ENCODE results near the gene LDLRAD4.
"Not testable (repeated sequence)": the region's sequence is repeated elsewhere in the genome, so short reads cannot be mapped to it uniquely, and the experiment has no call there.

Gene LDLRAD4

DNA sequence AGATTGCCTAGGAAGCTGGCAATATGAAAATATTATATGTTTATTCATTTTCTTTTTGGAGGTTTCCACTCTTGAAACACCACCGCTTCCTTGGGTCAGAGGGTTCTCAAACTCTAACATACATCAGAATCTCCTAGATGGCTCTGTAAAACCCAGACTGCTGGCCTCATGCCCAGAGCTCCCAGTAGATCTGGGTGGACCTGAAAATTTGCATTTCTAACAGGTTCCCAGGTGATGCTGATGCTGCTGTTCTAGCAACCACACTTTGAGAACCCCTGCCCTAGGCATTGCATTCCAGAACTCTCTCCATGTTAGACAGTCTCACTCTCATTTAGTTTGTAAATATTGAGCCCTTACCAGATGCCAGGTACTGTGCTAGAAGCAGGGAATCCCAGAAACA lies 368.4 kb downstream of the LDLRAD4 start:
- no peak for DNase-seq (ENCODE audit: low read depth in 2 of 2)

DNA sequence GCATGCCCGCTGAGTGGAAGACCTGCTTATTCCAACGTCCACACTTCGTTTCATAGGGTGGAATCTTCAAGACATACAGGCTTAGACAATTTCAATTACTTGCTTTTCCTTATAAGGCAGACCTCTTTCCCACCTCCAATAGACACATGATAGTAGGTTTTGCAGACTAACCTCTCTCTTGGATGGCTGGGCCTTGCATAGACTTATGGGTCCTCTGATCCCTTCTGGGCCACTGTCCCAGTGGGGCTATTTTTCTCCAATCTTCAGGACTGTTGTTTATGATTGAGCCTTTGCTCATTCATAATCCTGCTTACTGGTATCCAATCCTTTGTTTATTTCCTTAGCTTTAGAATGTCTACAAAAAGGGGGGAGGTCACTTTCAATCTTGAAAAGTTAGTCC lies 368.9 kb downstream of the LDLRAD4 start:
- no peak for DNase-seq (ENCODE audit: low read depth in 2 of 2)

DNA sequence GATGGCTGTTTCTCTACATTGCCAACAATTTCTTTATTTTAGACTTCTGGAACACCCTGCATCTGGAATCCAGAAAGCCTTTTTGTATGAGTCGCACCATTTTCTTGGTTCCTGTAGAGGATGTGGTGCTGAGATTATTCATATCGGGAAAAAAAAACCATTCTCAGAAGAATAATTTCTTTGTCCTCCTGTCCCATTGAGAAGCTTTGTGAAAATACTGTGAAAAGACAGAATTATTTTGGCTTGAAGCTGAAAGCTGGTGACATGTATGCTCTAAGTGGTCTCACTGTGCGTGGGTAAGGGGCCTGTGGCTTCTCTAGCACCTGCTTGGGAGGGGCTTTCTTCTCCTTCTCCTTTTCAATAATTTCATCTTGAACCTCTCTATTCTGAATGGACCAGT lies 369.4 kb downstream of the LDLRAD4 start:
- no peak for DNase-seq (ENCODE audit: low read depth in 2 of 2)

DNA sequence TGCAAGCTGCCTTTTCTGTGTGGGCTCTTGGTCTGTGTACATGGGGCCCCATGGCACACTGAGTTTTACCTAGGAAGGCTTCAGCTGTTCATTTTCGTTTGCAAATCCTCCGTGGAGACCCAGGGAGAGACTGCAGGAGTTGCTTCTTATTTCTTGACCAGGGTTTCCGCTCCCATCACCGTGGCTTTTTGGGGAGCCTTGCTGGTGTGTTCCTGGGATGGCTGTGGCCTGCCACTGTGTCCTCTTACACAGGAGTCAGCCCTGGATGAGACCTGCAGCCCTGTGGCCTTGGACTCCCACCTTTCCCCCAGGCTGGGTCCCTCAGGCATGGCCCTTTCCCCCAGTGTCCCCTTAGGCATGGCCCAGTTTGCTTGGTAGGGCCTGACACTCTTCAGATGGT lies 370.8 kb downstream of the LDLRAD4 start:
- DNase-seq (ENCODE audit: low read depth in 2 of 2), result no peak

DNA sequence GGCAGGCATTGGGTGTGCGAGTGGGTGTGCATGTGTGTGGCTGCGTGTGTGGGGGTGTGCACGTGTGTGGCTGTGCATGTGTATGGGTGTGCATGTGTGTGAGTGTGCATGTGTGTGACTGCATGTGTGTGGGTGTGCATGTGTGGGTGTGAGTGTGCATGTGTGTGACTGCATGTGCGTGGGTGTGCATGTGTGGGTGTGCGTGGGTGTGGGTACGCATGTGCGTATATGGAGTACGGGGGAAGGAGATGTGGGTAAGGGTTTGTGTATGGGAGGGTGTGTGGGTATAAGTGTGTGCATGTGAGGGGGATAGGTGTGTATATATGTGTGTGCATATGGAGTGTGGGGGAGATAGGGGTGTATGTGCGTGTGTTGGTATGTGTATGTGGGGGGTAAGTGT lies 371.4 kb downstream of the LDLRAD4 start:
- no peak for DNase-seq (ENCODE audit: low read depth in 2 of 2)

DNA sequence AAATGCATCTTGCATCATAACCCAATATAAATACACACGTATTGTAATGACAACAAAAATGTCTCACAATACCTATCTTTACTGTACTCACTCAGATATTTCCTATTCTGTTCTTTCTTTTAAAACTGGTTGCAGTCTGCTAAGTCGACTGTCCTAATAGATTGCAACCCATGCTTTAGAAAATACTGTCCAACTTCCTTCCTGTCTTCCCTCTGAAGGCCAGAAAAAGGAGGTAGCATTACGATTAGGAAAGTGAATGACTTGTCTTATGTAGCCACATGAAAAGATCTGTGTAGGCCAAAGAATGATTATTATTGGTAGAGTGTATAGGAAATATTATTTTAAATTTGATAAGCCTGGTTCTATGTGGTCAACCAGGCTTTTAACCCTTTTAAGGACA lies 373.7 kb downstream of the LDLRAD4 start:
- DNase-seq (ENCODE audit: low read depth in 2 of 2), result no peak

DNA sequence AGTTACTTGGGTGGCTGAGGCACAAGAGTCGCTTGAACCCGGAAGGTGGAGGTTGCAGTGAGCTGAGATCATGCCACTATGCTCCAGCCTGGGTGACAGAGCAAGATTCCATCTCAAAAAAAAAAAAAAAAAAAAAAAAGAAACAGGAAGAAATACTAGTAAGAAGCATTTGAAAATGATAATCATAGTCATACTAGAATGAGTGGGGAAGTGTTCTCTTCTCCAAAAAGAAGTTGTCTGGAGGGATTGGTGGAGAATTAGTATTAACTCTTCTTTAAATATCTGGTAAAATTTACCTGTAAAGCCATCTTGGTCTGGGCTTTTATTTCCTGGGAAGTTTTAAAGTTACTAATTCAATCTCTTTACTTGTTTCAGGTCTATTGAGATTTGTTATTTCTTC lies 376.0 kb downstream of the LDLRAD4 start:
- no peak for DNase-seq (ENCODE audit: low read depth in 2 of 2)

DNA sequence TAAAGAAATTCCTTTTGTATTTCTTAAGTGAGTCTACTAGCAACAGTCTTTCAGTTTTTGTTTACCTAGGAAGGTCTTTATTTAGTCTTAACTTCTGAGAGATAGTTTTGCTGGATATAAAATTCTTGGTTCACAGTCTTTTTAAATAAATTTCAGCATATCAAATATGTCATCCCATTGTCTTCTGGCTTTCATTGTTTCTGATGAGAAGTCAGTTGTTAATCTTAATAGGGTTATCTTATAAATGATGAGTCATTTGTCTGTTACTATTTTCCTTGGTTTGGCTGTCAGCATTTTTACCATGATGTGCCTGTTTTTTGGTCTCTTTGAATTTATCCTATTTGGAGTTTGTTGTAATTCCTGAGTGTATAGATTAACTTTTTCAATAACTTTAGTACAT lies 378.5 kb downstream of the LDLRAD4 start:
- no peak for DNase-seq (ENCODE audit: low read depth in 2 of 2)

DNA sequence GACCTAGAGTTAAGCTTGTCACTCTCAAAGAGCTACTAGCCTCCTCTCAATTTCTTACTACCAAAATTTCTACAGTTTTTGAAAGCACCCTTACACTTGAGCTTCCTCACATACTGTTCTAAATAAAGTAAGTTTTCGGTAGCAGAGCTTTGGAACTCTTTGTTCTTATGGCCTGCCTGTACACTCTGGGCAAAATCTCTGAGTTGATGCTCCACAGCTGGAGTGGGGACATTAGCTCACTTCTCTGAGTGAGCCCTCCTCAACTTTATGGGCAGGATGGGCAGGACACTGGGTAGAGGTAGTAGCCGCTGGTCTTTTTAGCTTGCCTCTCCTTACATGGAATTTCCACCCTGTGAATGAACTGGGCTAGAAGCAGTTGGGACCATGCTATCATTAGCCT lies 380.0 kb downstream of the LDLRAD4 start:
- no peak for DNase-seq (ENCODE audit: low read depth in 2 of 2)

DNA sequence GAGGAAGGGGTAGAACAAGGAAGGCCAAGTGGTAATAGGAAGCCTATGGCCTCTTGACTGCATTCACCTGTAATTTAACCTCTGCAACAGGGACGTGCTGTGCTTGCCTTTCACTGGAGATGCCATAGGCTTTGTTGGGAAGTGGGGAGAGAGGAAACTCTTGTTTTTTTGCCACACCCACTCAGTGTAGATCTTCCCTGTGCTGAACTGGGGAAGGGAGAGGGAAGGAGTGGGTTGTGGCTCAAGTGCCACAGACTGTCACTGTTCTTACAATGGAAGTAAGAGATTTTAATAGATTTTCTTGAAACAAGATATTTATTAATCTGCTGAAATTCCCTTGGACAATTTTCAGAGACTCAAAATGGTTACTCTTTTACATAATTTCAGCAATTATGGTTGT lies 380.5 kb downstream of the LDLRAD4 start:
- no peak for DNase-seq (ENCODE audit: low read depth in 2 of 2)

DNA sequence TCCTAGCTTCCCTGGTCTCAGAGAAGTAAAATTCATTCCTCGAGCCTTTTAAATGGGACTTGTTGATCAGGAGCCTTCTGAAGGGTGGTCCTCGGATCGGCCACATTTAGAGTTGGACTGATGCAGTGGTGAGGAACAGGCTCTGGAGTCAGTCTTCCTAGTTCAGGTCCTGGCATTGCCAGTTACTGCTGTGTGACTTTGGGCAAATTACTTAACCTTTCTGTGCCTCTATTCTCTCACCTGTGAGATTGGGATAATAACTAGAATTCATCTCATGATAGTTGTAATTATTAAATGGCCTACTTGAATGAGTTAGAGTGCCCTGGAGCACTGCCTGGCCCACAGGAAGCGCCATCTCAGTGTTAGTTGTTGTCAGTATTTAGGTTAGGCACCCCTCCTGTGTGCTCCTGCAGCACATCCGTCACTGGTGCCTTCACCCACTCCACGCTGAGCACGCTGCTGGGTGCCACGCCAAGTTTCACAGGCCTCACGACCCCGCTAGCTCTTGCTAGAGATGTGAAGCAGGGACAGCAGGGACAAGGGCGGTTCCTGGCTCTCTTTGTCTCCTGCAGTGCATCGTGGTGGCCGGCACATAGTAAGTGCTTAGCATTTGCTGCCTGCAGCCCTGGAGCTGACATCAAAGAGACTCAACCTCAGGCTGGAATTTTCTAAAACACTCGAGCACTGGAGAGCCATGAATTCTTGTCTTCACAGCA lies 384.9 kb downstream of the LDLRAD4 start:
- no peak for DNase-seq (ENCODE audit: low read depth in 2 of 2)

DNA sequence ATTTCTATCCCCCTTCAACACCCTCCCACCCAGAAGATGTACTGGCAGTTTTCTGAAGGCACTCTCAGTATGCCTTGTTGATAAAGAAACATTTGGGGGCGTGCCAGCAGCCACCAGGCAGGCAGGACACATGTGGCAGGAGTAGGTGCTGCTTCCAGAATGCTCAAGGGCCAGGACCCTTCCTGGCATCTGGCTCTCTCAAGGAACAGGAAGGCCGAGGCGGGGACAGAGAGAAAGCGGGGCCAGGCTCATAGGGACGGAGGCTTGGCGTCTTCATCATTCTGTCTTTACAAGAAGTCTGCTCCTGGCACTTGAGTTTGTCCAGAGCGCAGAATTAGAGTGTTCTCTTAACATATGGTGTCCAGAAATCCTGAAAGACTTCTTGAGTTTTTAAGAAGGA lies 386.2 kb downstream of the LDLRAD4 start:
- DNase-seq (ENCODE audit: low read depth in 2 of 2), result no peak

DNA sequence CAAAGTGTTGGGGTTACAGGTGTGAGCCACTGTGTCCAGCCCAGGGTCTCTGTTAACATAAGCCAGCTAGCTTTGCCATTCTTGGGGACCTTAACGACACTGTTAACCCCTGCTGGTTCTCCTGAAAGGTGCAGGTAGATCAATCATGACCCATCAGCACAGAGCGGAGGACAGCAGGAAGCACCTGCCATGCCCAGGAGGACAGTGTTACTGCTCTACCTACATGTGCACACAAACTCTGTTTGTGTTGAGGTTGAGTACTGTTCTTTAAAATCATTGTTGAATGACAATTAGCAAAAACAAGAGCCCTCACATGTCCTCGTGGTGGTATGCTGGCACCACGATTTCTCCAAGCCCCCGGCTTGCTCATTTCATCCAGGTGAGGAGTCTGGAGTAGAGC lies 386.9 kb downstream of the LDLRAD4 start:
- no peak for DNase-seq (ENCODE audit: low read depth in 2 of 2)

DNA sequence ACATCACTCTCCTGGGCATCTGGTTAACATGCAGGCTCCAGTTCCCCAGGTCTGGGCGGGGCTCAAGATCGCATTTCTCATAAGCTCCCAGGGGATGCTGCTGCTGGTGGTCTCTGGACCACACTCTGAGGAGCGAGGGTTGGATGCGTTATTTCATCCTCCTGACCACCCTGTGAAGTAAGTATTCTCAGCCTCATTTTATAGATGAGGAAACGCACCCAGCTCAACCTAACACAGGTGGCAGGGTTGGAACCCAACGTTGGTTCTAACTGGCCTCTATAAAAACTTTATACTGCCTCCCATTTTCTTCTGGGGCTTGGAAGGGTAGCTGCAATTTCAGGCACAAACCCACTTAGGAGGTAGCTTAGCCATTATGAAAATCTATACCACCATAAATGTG lies 387.3 kb downstream of the LDLRAD4 start:
- no peak for DNase-seq (ENCODE audit: low read depth in 2 of 2)

DNA sequence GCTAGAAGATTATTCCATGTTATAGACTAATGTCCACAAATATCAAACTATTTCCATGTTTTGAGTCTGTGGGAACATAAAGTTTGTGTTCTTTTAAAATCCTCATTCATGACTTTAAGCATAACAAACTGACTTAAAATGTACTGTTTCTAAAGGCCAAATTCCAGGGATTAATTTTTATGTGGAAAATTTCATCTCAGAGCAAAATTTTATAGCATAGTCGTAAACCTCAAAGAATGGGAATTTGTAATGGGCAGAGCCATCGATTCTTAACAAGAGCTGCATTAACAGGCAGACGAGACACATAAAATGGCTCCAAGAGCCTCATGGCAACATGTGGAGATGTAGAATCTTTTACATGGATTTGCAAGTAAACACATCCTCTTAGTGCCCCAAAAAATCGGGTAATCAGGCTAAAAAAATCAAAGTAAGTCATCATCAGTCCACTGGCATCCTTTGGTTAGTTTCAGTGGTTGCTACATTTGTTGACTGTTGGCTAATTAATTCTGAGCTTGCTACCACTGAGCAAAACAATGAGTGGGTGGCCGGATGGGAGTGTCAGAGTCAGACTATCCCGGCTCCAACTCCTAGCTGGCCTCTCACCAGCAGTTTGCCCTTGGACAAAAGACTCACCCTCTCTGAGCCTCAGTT lies 388.2 kb downstream of the LDLRAD4 start:
- no peak for DNase-seq (ENCODE audit: low read depth in 2 of 2)

DNA sequence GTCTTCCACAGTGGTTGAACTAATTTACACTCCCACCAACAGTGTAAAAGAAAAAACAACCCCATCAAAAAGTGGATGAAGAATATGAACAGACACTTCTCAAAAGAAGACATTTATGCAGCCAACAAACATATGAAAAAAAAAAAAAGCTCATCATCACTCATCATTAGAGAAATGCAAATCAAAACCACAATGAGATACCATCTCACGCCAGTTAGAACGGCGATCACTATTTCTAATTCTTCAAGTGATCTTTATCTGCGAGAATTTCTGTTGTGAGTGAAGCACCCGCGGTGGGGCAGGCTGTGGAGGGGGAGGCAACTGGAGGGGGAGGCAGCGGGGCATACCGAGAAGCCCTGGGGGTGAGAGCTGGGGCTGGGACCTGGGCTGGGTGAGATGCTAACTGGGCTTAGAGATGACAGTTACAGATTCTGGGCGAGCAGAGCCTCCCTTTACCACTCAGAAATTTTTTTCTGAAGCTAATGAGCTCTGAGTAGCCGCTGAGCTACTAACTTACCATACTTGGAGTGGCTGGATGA lies 389.5 kb downstream of the LDLRAD4 start:
- DNase-seq (ENCODE audit: low read depth in 2 of 2), result not testable (repeated sequence)

DNA sequence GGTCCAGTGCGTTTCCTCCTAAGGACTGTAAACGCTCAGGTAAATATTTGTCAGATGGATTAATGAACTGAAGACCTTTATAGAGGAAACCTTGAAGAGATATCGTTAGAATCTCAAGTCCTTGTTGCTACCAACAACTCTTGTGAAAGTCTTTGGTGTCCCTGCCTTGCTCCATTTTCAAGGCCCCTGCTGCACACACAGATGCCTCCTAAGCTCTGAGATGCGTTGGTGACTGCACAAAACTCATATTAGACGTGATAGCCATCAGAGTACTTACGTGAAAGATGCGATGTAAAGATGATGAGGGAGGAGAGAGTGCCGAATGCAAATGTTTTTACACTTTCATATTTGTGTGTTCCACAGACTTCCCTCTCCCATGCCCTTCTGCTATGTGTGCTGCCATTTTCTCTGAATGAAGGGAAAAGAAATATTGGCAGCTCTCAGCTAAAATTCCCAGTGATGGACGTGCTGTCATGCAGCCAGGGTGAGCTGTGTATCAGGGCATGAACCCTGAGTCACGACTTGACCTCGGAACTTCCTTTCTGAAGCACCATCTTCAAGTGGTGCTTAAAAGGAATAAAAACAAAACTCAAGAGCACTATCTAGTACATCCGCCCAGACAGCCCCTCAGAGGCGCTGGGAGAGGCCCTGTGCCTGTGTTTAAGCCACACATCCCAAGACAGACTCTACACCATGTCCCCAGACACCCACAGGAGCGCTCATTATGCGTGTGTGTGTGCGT lies 390.4 kb downstream of the LDLRAD4 start:
- no peak for DNase-seq (ENCODE audit: low read depth in 2 of 2)

DNA sequence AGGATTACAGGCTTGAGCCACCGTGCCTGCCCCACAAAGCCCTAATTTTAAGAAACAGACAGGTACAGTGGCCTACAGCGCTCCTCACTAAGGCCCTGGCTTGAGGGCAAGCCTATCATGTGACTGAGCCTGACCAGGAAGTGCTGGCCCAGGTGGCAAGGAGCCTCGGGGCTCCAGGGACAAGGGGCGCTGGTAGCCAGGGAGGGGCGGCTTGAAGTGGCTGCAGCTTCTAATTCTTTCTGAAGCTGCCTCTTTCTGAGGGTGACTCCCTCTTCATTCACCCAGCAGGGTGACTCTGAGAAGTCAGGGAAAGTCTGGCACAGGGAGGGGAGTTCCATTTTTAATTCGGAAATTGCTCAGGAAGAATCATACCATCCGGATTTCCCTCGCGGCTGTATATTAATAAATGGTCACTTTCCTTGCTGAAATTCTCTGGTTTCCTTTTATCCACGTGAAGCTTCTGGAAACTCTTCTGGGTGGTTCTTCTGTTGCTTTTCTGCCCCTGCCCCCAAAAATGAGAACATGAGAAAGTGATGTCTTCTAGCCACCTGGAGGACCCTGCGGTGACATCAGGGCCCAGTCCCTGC lies 392.1 kb downstream of the LDLRAD4 start:
- DNase-seq (ENCODE audit: low read depth in 2 of 2), result no peak

DNA sequence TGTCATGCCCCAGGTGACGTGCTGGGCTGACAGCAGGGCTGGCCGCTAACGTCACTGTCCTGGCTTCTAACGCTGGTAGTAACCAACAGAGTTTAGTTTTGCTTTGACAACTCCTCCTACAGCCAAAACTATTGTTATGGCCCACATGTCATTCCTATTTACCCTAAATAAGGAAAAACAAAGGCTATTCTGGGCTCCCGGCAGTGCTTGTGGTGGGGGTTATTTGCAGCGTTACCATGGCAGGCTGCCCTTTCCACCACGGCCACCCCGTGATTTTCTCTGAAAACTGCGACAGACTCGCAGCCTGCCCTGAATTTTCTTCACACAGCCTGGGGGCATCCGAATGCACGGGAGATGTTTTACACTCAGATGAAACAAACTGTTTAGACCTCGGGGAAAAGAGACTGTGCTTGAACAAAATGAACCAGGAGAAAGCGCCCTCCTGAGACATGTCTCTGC lies 392.6 kb downstream of the LDLRAD4 start:
- no peak for DNase-seq (ENCODE audit: low read depth in 2 of 2)

DNA sequence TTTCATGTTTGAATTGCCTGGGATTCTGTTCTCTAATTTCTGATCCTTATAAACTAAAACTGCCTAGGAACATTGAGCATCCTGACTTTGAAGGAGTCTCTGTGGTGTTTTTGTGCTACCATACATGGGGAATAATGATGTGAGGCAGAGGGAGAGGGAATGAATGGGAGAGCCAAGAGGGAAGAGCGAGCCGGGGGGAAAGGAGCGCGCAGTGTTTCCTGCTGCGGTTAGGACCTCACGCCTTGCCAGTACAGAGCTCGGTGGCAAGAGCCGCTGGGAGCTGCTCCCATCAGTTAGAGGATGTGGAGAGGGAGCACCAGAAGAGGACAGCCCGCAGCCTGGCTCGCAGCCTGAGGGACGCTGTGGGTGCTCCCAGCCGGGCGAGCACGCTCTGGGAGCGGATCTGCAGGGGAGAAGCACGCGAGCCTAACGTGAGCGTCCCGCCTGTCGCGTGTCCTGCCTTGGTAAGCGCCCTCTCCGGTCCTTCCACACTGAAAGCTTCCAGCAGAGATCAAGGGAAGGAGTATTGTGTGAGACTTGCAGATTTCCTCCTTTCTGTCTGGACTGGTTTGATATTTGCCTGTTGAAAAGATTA lies 393.1 kb downstream of the LDLRAD4 start:
- DNase-seq (ENCODE audit: low read depth in 2 of 2), result no peak

DNA sequence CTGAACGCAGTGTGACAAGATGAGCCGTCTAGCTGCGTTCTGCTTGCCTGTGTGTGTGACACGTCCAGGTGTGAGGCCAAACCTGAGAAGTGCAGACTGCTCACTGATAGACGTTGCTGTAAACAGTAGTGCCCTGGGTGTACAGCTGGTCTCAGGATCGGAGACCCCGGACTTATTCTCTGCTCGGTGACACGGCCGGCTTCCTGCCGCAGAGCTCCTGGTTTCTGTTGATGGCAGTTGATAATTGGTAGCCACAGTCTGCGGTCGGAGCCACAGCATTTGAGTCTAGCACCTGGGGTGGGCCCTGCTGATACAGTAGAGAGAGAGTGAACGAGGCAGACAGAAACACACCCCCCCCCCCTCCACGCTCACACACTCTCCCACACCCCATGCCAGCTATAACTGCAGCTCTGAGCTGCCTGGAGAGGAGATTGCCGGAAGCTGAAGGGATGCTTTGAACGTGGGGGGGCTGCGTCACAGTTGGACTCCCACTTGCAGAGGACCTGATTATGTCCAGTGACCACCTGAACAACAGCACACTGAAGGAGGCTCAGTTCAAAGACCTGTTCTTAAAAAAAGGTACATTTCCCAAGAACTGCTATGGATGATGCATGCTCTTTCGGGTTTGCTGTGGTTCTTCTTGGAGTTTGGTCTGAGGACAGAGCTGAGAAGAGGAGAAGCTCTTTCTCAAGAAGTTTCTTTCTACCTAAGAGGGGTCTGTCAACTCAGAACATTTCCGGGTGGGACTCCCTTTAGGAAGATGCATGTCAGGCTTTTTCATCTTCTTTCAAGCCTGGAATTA lies 393.8 kb downstream of the LDLRAD4 start:
- DNase-seq (ENCODE audit: low read depth in 2 of 2), result peak; percentile 54
